ENCODE results near the gene LYPD3. TPM values are rescaled to one million over a fixed set of nuclear protein-coding genes. Genes with fewer than 3 reads are reported as not detected.

The LYPD3 gene
- total RNA-seq, 1 donor from 2014 or later, result 0.89 TPM

- no peak overlapping the region for H3K27ac Mint-ChIP-seq (ENCODE audit: unreplicated experiment)
- H3K9me3 Mint-ChIP-seq, result no peaks in the 10 kb centered on the region
- H3K4me1 Mint-ChIP-seq, result peaks cover 21% of the 10 kb centered on the region
- DNase-seq (ENCODE audit: low read depth, low spot score), result no peak
- H3K4me3 Mint-ChIP-seq, result no peak overlapping the region
- no peaks in the 10 kb centered on the region for H3K36me3 Mint-ChIP-seq (ENCODE audit: low read depth)
- no peak for TF ChIP-seq CTCF (conservative IDR thresholded peaks at IDR 0.05)
- peaks cover 2% of the 10 kb centered on the region for H3K27me3 Mint-ChIP-seq (ENCODE audit: low read depth)
Measured at GRCh38 chr19:43501661-43502418, 36.4 kb upstream of the LYPD3 start.

- Mint-ChIP-seq H3K36me3 (ENCODE audit: low read depth) (no peaks in the 10 kb centered on the region), H3K4me3 (no peak overlapping the region), H3K9me3 (no peaks in the 10 kb centered on the region), H3K4me1 (peaks cover 13% of the 10 kb centered on the region), H3K27ac (ENCODE audit: unreplicated experiment) (peak overlapping the region; percentile 31), H3K27me3 (ENCODE audit: low read depth) (peaks cover 2% of the 10 kb centered on the region)
- TF ChIP-seq CTCF (conservative IDR thresholded peaks at IDR 0.05), result no peak
- DNase-seq (ENCODE audit: low read depth, low spot score), result no peak
Measured at GRCh38 chr19:43499042-43499441, 33.6 kb upstream of the LYPD3 start.

GRCh38 chr19:43498233-43498842 is 32.9 kb upstream of the LYPD3 start:
- no peak for TF ChIP-seq CTCF (conservative IDR thresholded peaks at IDR 0.05)
- Mint-ChIP-seq H3K27ac (ENCODE audit: unreplicated experiment) (peak overlapping the region; percentile 16), H3K4me1 (peaks cover 7% of the 10 kb centered on the region), H3K27me3 (ENCODE audit: low read depth) (no peaks in the 10 kb centered on the region), H3K36me3 (ENCODE audit: low read depth) (no peaks in the 10 kb centered on the region), H3K9me3 (no peaks in the 10 kb centered on the region), H3K4me3 (no peak overlapping the region)
- DNase-seq (ENCODE audit: low read depth, low spot score), result no peak

- Mint-ChIP-seq H3K36me3 (ENCODE audit: low read depth) (no peaks in the 10 kb centered on the region), H3K27ac (ENCODE audit: unreplicated experiment) (no peak overlapping the region)
Measured at GRCh38 chr19:43496960-43497359, 31.6 kb upstream of the LYPD3 start.

GRCh38 chr19:43495082-43495481 is 29.7 kb upstream of the LYPD3 start:
- Mint-ChIP-seq H3K9me3 (no peaks in the 10 kb centered on the region), H3K4me1 (no peaks in the 10 kb centered on the region), H3K27ac (ENCODE audit: unreplicated experiment) (no peak overlapping the region), H3K36me3 (ENCODE audit: low read depth) (no peaks in the 10 kb centered on the region), H3K4me3 (no peak overlapping the region), H3K27me3 (ENCODE audit: low read depth) (no peaks in the 10 kb centered on the region)
- TF ChIP-seq CTCF (conservative IDR thresholded peaks at IDR 0.05), result no peak
- DNase-seq (ENCODE audit: low read depth, low spot score), result no peak

More at GRCh38 chr19:43496960-43497359, 31.6 kb upstream of the LYPD3 start:
- no peaks in the 10 kb centered on the region for H3K27me3 Mint-ChIP-seq (ENCODE audit: low read depth)
- no peak for DNase-seq (ENCODE audit: low read depth, low spot score)
- no peak overlapping the region for H3K4me3 Mint-ChIP-seq
- H3K4me1 Mint-ChIP-seq, result no peaks in the 10 kb centered on the region
- no peak for TF ChIP-seq CTCF (conservative IDR thresholded peaks at IDR 0.05)
- H3K9me3 Mint-ChIP-seq, result no peaks in the 10 kb centered on the region
